Uterus (tissue), 4 donors: ENCODE measurements around the gene NCOR1. TPM values are rescaled to one million over a fixed set of nuclear protein-coding genes. Genes with fewer than 3 reads are reported as not detected.

Experiments
- DNase-seq, 2 donors: peaks; one replicate each; pipeline ENCODE4 v3.0.0-alpha.2; 2019 to 2020
- H3K27ac ChIP-seq, 2 donors: fragments of 200-600 bp; sonication (generic); 1 replicate in 1 of 2; 2 replicates in 1 of 2; pipeline ENCODE4 v1.5.1; 2016 to 2018
- H3K27me3 ChIP-seq, 2 donors: fragments of 200-600 bp; sonication (generic); one replicate each; pipeline ENCODE4 v1.5.1; 2018 to 2019; ENCODE audit warnings: control low read depth in 1 of 2
- H3K36me3 ChIP-seq, 2 donors: fragments of 200-600 bp; sonication (generic); one replicate each; pipeline ENCODE4 v1.5.1; 2019; ENCODE audit warnings: control low read depth in 1 of 2
- H3K4me1 ChIP-seq, 2 donors: fragments of 200-600 bp; sonication (generic); one replicate each; pipeline ENCODE4 v1.5.1; 2018 to 2019; ENCODE audit warnings: control low read depth in 1 of 2
- H3K4me3 ChIP-seq, 2 donors: fragments of 200-600 bp; sonication (generic); 1 replicate in 1 of 2; 2 replicates in 1 of 2; pipeline ENCODE4 v1.5.1; 2018 to 2019; ENCODE audit warnings: mild to moderate bottlenecking in 1 of 2
- H3K9me3 ChIP-seq, 2 donors: fragments of 200-600 bp; sonication (generic); one replicate each; pipeline ENCODE4 v1.5.1; 2019; ENCODE audit warnings: control low read depth in 1 of 2
- CTCF ChIP-seq, 4 experiments: fragments of 200-600 bp in 2 of 4; fragments of 450-650 bp in 2 of 4; sonication (generic) in 2 of 4; IDR thresholded peaks; one replicate each; pipeline ENCODE4 v1.5.1; 2016 to 2019; ENCODE audit warnings: antibody characterized with exemption in 4 of 4, mild to moderate bottlenecking in 2 of 4, moderate library complexity in 1 of 4
- POLR2A ChIP-seq, 2 donors: fragments of 450-650 bp; IDR thresholded peaks; one replicate each; pipeline ENCODE4 v1.6.1; 2016; ENCODE audit warnings: antibody characterized with exemption in 2 of 2, mild to moderate bottlenecking in 1 of 2, moderate library complexity in 1 of 2
- intact Hi-C: fragments of 100-400 bp; cut with DNase I; formaldehyde crosslinking; loops from one replicate; pipeline ENCODE4 v1.15.1; 2023; ENCODE audit warnings: low total_unique reads
- total RNA-seq, 4 donors: library from RNA; depleted of rRNA in 3 of 4; stranded (reverse); fragments of >200 nt in 3 of 4; gene quantifications; one replicate each; pipeline versions ENCODE4 v1.1.0 to v1.2.4, GENCODE V29; 2014 to 2023
- donor health status: DM: yes; HTN: yes; CAD: no.

The NCOR1 gene
- total RNA-seq, 4 donors from 2014 or later: 117 to 195 (median 147) TPM

GRCh38 chr17:16040710-16041251 is 174.6 kb downstream of the NCOR1 start:
- Histone ChIP-seq H3K27me3 (no peaks in the 10 kb centered on the region), H3K4me3 (no peak overlapping the region), H3K9me3 (no peaks in the 10 kb centered on the region), H3K36me3 (no peaks in the 10 kb centered on the region), H3K4me1 (no peaks in the 10 kb centered on the region), H3K27ac (peak overlapping the region; percentile 45 to 75)
- TF ChIP-seq POLR2A (IDR thresholded peaks at IDR 0.05) (no peak), CTCF (IDR thresholded peaks at IDR 0.05) (no peak)
- intact Hi-C loops: no loop called here
- DNase-seq: peak in 1 of 2 donors; percentile 30

GRCh38 chr17:16037636-16038035 is 177.7 kb downstream of the NCOR1 start:
- H3K27ac ChIP-seq: peak overlapping the region in 1 of 2 donors; percentile 49
- no peak for TF ChIP-seq CTCF (IDR thresholded peaks at IDR 0.05)
- no peak for TF ChIP-seq POLR2A (IDR thresholded peaks at IDR 0.05)
- intact Hi-C loops: no loop called here
- no peaks in the 10 kb centered on the region for H3K9me3 ChIP-seq
- no peaks in the 10 kb centered on the region for H3K27me3 ChIP-seq
- DNase-seq: no peak
- H3K4me3 ChIP-seq: no peak overlapping the region
- no peaks in the 10 kb centered on the region for H3K4me1 ChIP-seq
- no peaks in the 10 kb centered on the region for H3K36me3 ChIP-seq

GRCh38 chr17:16036261-16036660 is 179.1 kb downstream of the NCOR1 start:
- no peak for DNase-seq
- Histone ChIP-seq H3K4me3 (no peak overlapping the region), H3K36me3 (no peaks in the 10 kb centered on the region), H3K27me3 (no peaks in the 10 kb centered on the region), H3K4me1 (no peaks in the 10 kb centered on the region), H3K27ac (no peak overlapping the region), H3K9me3 (no peaks in the 10 kb centered on the region)
- intact Hi-C loops: no loop called here
- no peak for TF ChIP-seq POLR2A (IDR thresholded peaks at IDR 0.05)
- TF ChIP-seq CTCF (IDR thresholded peaks at IDR 0.05): no peak

- H3K27me3 ChIP-seq: no peaks in the 10 kb centered on the region
- TF ChIP-seq POLR2A (IDR thresholded peaks at IDR 0.05) (no peak), CTCF (IDR thresholded peaks at IDR 0.05) (no peak)
- no peak for DNase-seq
- intact Hi-C loops: no loop called here
- no peaks in the 10 kb centered on the region for H3K4me1 ChIP-seq
- no peaks in the 10 kb centered on the region for H3K9me3 ChIP-seq
- no peak overlapping the region for H3K4me3 ChIP-seq
- no peak overlapping the region for H3K27ac ChIP-seq
- H3K36me3 ChIP-seq: no peaks in the 10 kb centered on the region
These were observed 181.5 kb downstream of the NCOR1 start for GRCh38 chr17:16033729-16034349.

- H3K9me3 ChIP-seq: no peaks in the 10 kb centered on the region
- TF ChIP-seq CTCF (IDR thresholded peaks at IDR 0.05): no peak
- TF ChIP-seq POLR2A (IDR thresholded peaks at IDR 0.05): no peak
- no peaks in the 10 kb centered on the region for H3K4me1 ChIP-seq
- H3K27ac ChIP-seq: peak overlapping the region; percentile 58 to 71
- no peaks in the 10 kb centered on the region for H3K36me3 ChIP-seq
- H3K27me3 ChIP-seq: no peaks in the 10 kb centered on the region
- peak in 1 of 2 donors; percentile 29 for DNase-seq
- no peak overlapping the region for H3K4me3 ChIP-seq
- intact Hi-C loops: no loop called here
These were observed 187.4 kb downstream of the NCOR1 start for GRCh38 chr17:16027708-16028584.
